Parathyroid adenoma (tissue), 2 donors: Measurements from ENCODE around the gene HOXB3.

Experiments
- H2AFZ ChIP-seq: fragments of 300-600 bp; sonication (generic); one replicate; pipeline ENCODE4 v1.7.0; 2017; ENCODE audit warnings: antibody characterized with exemption, mild to moderate bottlenecking
- H3K27ac ChIP-seq: fragments of 300-600 bp; sonication (generic); one replicate; pipeline ENCODE4 v1.7.0; 2017
- H3K27me3 ChIP-seq: fragments of 300-600 bp; sonication (generic); one replicate; pipeline ENCODE4 v1.7.0; 2017; ENCODE audit warnings: low read length; ENCODE audit not compliant: control insufficient read depth, insufficient read depth
- H3K36me3 ChIP-seq: fragments of 300-600 bp; sonication (generic); one replicate; pipeline ENCODE4 v1.7.0; 2017; ENCODE audit warnings: low read length; ENCODE audit not compliant: control insufficient read depth, insufficient read depth
- H3K4me1 ChIP-seq: fragments of 300-600 bp; sonication (generic); one replicate; pipeline ENCODE4 v1.7.0; 2017; ENCODE audit warnings: control low read depth
- H3K4me2 ChIP-seq: fragments of 300-600 bp; sonication (generic); one replicate; pipeline ENCODE4 v1.7.0; 2017; ENCODE audit warnings: low read length
- H3K4me3 ChIP-seq: fragments of 300-600 bp; sonication (generic); one replicate; pipeline ENCODE4 v1.7.0; 2017; ENCODE audit warnings: low read depth, low read length
- H3K79me2 ChIP-seq: fragments of 300-600 bp; sonication (generic); one replicate; pipeline ENCODE4 v1.7.0; 2017; ENCODE audit warnings: control low read depth
- H3K9ac ChIP-seq: fragments of 300-600 bp; sonication (generic); one replicate; pipeline ENCODE4 v1.7.0; 2017; ENCODE audit warnings: mild to moderate bottlenecking
- H3K9me3 ChIP-seq: fragments of 300-600 bp; sonication (generic); one replicate; pipeline ENCODE4 v1.7.0; 2017; ENCODE audit warnings: low read length; ENCODE audit not compliant: control insufficient read depth
- CTCF ChIP-seq: fragments of 300-600 bp; sonication (generic); IDR thresholded peaks from one replicate; pipeline ENCODE4 v1.7.0; 2017; ENCODE audit warnings: antibody characterized with exemption, mild to moderate bottlenecking
- donor health status: primary hyperparathyroidism.

The HOXB3 gene

DNA sequence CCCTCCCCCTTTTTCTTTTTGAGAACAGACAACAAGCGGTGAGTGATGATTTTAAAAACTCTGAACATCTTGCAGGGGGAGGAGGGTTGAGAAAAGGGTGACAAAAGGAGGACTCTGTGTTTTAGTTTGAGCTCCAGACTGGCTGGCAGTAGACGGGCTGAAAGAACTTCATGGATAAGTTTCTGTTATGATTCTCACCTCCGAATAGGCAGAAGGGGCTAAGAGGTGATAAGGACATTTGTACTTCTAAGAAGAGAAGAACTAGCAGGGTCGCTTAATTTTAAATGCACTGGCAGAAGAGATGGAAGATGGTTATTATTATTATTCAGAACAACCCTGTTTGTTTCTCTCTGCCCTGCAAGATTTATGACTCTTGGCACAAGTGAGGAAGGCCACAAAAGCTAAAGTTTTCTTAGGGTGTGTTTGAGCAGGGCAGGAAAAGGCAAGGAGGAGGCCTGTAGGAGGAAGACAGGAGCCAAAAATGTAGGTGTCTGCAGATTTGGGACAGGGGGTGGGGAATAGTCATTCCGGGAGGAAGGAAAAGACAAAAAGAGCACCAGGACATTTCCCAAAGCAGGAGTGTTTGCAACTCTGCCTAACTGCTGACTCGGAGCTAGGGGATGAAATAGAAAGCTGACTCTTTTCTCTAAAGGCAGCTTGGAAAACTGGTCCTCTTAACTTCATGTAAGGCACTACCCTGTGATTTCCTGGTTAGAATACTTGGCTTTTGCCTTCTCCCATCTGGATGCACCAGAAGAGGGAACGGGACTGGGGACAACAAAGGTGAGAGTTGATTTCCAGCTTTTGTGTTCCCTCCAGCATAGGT is 33.3 kb downstream of the HOXB3 start:
- Histone ChIP-seq H2AFZ (no peak overlapping the region), H3K9ac (no peak overlapping the region), H3K4me1 (no peaks in the 10 kb centered on the region), H3K4me3 (no peak overlapping the region), H3K79me2 (no peaks in the 10 kb centered on the region), H3K27me3 (no peaks in the 10 kb centered on the region), H3K4me2 (peak overlapping the region; percentile 40), H3K27ac (no peak overlapping the region), H3K9me3 (no peaks in the 10 kb centered on the region), H3K36me3 (no peaks in the 10 kb centered on the region)
- no peak for TF ChIP-seq CTCF

GRCh38 chr17:48556229-48556575 is 33.8 kb downstream of the HOXB3 start:
- Histone ChIP-seq H3K36me3 (no peaks in the 10 kb centered on the region), H3K4me3 (peak overlapping the region; percentile 19), H3K9me3 (no peaks in the 10 kb centered on the region), H3K9ac (no peak overlapping the region), H3K4me2 (peak overlapping the region; percentile 53), H3K27me3 (no peaks in the 10 kb centered on the region), H3K79me2 (no peaks in the 10 kb centered on the region), H3K4me1 (no peaks in the 10 kb centered on the region), H3K27ac (no peak overlapping the region), H2AFZ (no peak overlapping the region)
- TF ChIP-seq CTCF: no peak

DNA sequence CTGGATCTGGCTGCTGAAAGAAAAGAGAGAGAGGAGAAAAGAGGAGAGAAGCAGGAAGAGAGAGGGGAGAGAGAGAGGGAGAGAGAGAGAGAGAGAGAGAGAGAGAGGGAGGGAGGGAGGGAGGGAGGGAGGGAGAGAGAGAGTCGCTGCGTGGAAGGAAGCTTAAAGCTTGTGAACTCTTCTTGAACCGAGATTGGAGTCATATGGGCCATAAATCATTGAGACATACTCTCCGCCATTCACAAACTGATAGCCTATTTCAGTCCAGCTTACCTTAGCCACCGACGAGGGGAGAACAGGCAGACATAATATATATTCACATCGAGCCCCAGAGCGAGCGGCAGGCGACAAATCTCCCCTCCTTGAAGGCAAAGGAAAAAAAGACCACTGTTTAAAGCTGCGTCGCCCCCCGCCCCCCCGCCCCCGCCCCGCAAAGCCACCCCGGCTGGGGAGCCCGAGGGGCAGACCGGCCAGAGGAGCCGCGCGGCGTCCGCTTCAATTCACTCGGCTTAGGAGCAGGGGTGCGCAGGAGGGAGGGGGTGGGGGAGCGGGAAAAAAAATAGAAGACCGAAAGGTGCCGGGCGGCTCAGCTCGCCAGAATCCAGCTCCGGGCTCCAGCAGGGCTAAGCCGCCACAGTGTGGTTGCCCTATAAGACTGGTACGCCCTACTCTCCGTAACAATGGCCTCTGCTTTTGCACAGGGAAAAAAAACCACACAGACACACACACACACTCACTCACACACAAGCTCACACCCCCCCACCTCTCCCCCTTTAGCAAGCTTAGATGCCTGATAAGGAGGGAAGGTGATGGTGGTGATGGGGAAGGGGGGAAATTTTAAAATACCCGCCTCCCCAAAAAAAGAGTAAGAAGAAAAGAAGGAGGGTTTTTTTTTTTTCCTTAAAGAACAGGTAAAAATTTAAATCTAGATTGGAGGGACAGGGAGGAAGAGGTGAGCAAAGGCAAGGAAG is 34.5 kb downstream of the HOXB3 start:
- Histone ChIP-seq H3K4me3 (peak overlapping the region; percentile 71), H3K27me3 (no peaks in the 10 kb centered on the region), H3K9ac (no peak overlapping the region), H2AFZ (no peak overlapping the region), H3K27ac (no peak overlapping the region), H3K4me2 (peak overlapping the region; percentile 82), H3K9me3 (no peaks in the 10 kb centered on the region), H3K4me1 (no peaks in the 10 kb centered on the region), H3K79me2 (no peaks in the 10 kb centered on the region), H3K36me3 (no peaks in the 10 kb centered on the region)
- no peak for TF ChIP-seq CTCF

DNA sequence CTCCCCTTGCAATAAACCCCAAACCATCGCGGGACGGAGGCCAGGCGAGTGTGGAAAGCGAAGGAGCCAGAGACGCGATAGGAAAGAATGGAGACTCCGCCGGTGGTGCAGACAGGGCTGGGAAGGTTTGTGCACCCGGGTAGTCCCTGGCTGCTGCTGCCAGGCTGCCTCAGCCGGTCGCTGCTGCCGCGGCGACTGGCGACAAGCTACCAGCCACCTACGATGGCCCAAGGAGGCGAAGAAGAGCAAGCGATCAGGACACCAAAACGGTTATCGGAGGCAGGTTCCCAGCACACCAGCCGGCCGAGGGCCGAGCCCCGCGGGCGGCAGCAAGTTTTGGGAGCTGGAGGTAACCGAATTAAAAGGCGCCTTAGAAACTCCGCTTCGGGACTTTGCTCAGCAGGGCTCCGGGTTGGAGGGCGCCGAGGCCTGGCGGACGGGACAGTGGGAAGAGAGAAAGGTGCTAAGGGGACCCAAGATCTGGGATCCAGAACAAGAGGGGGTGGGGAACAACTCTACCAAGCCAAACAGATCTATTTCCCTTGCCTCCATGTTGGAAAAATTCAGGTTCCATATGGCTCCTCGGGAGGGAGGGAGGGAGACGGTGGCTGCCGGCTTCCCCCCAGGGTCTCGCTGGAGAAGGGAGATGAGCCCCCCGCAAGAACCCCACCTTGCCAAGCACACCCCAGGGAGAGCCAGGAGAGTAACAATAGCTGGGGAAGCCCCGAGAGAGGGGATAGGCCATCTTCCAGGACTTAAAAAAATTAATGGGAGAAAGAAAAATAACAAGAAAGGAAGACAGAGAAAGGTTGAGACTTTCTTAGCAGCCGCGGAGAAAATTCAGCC is 35.4 kb downstream of the HOXB3 start:
- Histone ChIP-seq H3K9ac (no peak overlapping the region), H3K79me2 (no peaks in the 10 kb centered on the region), H3K9me3 (no peaks in the 10 kb centered on the region), H3K27ac (no peak overlapping the region), H3K36me3 (no peaks in the 10 kb centered on the region), H3K4me3 (peak overlapping the region; percentile 71), H3K27me3 (no peaks in the 10 kb centered on the region), H3K4me2 (peak overlapping the region; percentile 82), H3K4me1 (no peaks in the 10 kb centered on the region), H2AFZ (no peak overlapping the region)
- no peak for TF ChIP-seq CTCF
